B cell (primary cell): ENCODE data around the gene TRIM72. TPM values are rescaled to one million over a fixed set of nuclear protein-coding genes. Genes with fewer than 3 reads are reported as not detected.
"Not testable (repeated sequence)": the region's sequence is repeated elsewhere in the genome, so short reads cannot be mapped to it uniquely, and the experiment has no call there.

Experiments used
- ATAC-seq: fragments of 200-7000 bp; cut with Tn5 transposase; one replicate; pipeline ENCODE4 v1.10.0; 2021; ENCODE audit warnings: low read depth, mild to moderate bottlenecking, moderate number of reproducible peaks, moderate library complexity
- CTCF ChIA-PET: fragments of 350-600 bp; sonication (Branson Sonifier 250); formaldehyde crosslinking; loops from one replicate; lab custom pipeline; 2021; ENCODE audit warnings: antibody characterized with exemption, inconsistent platforms; lab: Charles Lee
- POLR2A ChIA-PET: fragments of 350-600 bp; sonication (Branson Sonifier 250); formaldehyde crosslinking; loops from one replicate; lab custom pipeline; 2021; ENCODE audit warnings: antibody characterized with exemption; lab: Charles Lee
- DNase-seq: peaks from one replicate; pipeline ENCODE4 v3.0.0; 2013
- H2AFZ ChIP-seq: 2 replicates; pipeline ENCODE4 v1.6.1; 2012; ENCODE audit warnings: mild to moderate bottlenecking, low read depth, low read length; ENCODE audit not compliant: insufficient read depth, poor library complexity, severe bottlenecking
- H3K27ac ChIP-seq, 2 donors: 1 replicate in 1 of 2; 2 replicates in 1 of 2; pipeline ENCODE4 v1.5.1; 2012 to 2013; ENCODE audit warnings: low read length in 2 of 2, mild to moderate bottlenecking in 2 of 2, moderate library complexity in 1 of 2
- H3K27me3 ChIP-seq, 4 experiments: fragments of 200-600 bp in 1 of 4; sonication (generic) in 1 of 4; replicated peaks in 1 of 4; 1 replicate in 2 of 4; 2 replicates in 2 of 4; pipeline versions ENCODE4 v1.6.1 to v1.7.0; 2013 to 2016; ENCODE audit warnings: low read length in 3 of 4, mild to moderate bottlenecking in 2 of 4, mixed read lengths in 1 of 4, moderate library complexity in 1 of 4; ENCODE audit not compliant: insufficient read depth in 4 of 4, control insufficient read depth in 3 of 4; ENCODE audit errors: control extremely low read depth in 1 of 4
- H3K36me3 ChIP-seq, 2 experiments: replicated peaks in 1 of 2; 1 replicate in 1 of 2; 2 replicates in 1 of 2; pipeline versions ENCODE4 v1.6.1 to v1.7.1; 2013; ENCODE audit warnings: low read length in 1 of 2; ENCODE audit not compliant: insufficient read depth in 2 of 2, control insufficient read depth in 1 of 2; ENCODE audit errors: control extremely low read depth in 1 of 2, extremely low read depth in 1 of 2
- H3K4me1 ChIP-seq, 2 donors: fragments of 200-600 bp in 1 of 2; sonication (generic) in 1 of 2; 1 replicate in 1 of 2; 2 replicates in 1 of 2; pipeline versions ENCODE4 v1.5.1 to v1.6.1; 2013 to 2017; ENCODE audit warnings: low read length in 2 of 2; ENCODE audit not compliant: control insufficient read depth in 2 of 2, insufficient read depth in 2 of 2
- H3K4me2 ChIP-seq: replicated peaks from 2 replicates; pipeline ENCODE3; 2012; ENCODE audit warnings: mild to moderate bottlenecking, low read depth, low read length; ENCODE audit not compliant: poor library complexity, severe bottlenecking
- H3K4me3 ChIP-seq, 5 experiments: fragments of 200-600 bp in 1 of 5; sonication (generic) in 1 of 5; 1 replicate in 3 of 5; 2 replicates in 2 of 5; pipeline versions ENCODE4 v1.5.1 to v1.7.0; 2011 to 2016; ENCODE audit warnings: low read length in 4 of 5, mild to moderate bottlenecking in 4 of 5, low read depth in 2 of 5, control low read depth in 1 of 5, moderate library complexity in 1 of 5; ENCODE audit not compliant: insufficient read depth in 1 of 5; ENCODE audit errors: control extremely low read depth in 1 of 5, extremely low read depth in 1 of 5
- H3K79me2 ChIP-seq: fragments of 200-600 bp; sonication (generic); one replicate; pipeline ENCODE4 v1.6.0; 2016; ENCODE audit warnings: low read length; ENCODE audit not compliant: control insufficient read depth, insufficient read depth
- H3K9ac ChIP-seq: fragments of 200-600 bp; sonication (generic); 2 replicates; pipeline ENCODE4 v1.6.1; 2017; ENCODE audit warnings: mild to moderate bottlenecking, low read length, moderate library complexity
- H3K9me3 ChIP-seq, 3 donors: one replicate each; pipeline versions ENCODE4 v1.6.1 to v1.7.1; 2013; ENCODE audit warnings: low read length in 2 of 3; ENCODE audit not compliant: control insufficient read depth in 2 of 3, insufficient read depth in 1 of 3; ENCODE audit errors: control extremely low read depth in 1 of 3
- H4K20me1 ChIP-seq: 2 replicates; pipeline ENCODE4 v1.6.0; 2012; ENCODE audit warnings: mild to moderate bottlenecking, low read length; ENCODE audit not compliant: insufficient read depth, control insufficient read depth, poor library complexity, severe bottlenecking
- H3K27ac Mint-ChIP-seq: one replicate; pipeline ENCODE4 v1.8.0; 2021; ENCODE audit warnings: mixed read lengths
- H3K27me3 Mint-ChIP-seq: one replicate; pipeline ENCODE4 v1.8.0; 2021; ENCODE audit warnings: mixed read lengths
- H3K4me1 Mint-ChIP-seq: one replicate; pipeline ENCODE4 v1.8.0; 2021; ENCODE audit warnings: mixed read lengths
- H3K4me3 Mint-ChIP-seq: one replicate; pipeline ENCODE4 v1.8.0; 2021; ENCODE audit warnings: mixed read lengths
- H3K9me3 Mint-ChIP-seq: one replicate; pipeline ENCODE4 v1.8.0; 2022; ENCODE audit warnings: mixed read lengths; ENCODE audit not compliant: insufficient read depth
- CTCF ChIP-seq: fragments of 200-600 bp; IDR thresholded peaks from one replicate; pipeline ENCODE4 v1.8.0; 2022; ENCODE audit warnings: antibody characterized with exemption, mild to moderate bottlenecking
- EZH2 ChIP-seq: IDR thresholded peaks from 2 replicates; pipeline ENCODE4 v1.6.1; 2012; ENCODE audit warnings: borderline replicate concordance, low read depth, mild to moderate bottlenecking, moderate library complexity, low read length; ENCODE audit not compliant: insufficient read depth, poor library complexity, severe bottlenecking
- WGBS: methylation state at CpG from one replicate; pipeline ENCODE4 v1.1.5; 2013; ENCODE audit warnings: missing lambda C conversion rate; ENCODE audit not compliant: insufficient coverage; 5-methylcytosine and 5-hydroxymethylcytosine counted together
- intact Hi-C: fragments of 100-400 bp; cut with micrococcal nuclease; formaldehyde crosslinking; loops from one replicate; pipeline ENCODE4 v1.10.0; 2022
- polyA plus RNA-seq: library from polyadenylated mRNA; depleted of rRNA; stranded (reverse); fragments of >200 nt; gene quantifications from 2 replicates; pipeline ENCODE4 v1.2.3, GENCODE V29; 2012
- total RNA-seq, 2 donors: library from RNA; stranded (reverse); fragments of 120-200 nt in 1 of 2; gene quantifications; 1 replicate in 1 of 2; 2 replicates in 1 of 2; pipeline versions ENCODE4 v1.2.3 to v1.2.4, GENCODE V29; 2013 to 2022

The TRIM72 gene
- total and polyA plus RNA-seq, 2 donors (not counting 1 experiment from before 2014, with no cell fraction given), result 0.03 to 0.05 TPM

- Histone ChIP-seq H4K20me1 (no peaks in the 10 kb centered on the region), H3K36me3 (peaks cover 0 to 24% of the 10 kb centered on the region in 2 experiments), H3K4me1 (peaks cover 18 to 25% of the 10 kb centered on the region in 2 donors), H3K4me3 (no peak overlapping the region), H3K9ac (no peak overlapping the region), H3K79me2 (no peaks in the 10 kb centered on the region), H3K9me3 (peaks cover 0 to 13% (median 0%) of the 10 kb centered on the region in 3 donors), H3K4me2 (no peak overlapping the region), H3K27me3 (peaks cover 0 to 6% (median 0%) of the 10 kb centered on the region in 4 experiments), H2AFZ (no peak overlapping the region), H3K27ac (no peak overlapping the region)
- Mint-ChIP-seq H3K9me3 (no peaks in the 10 kb centered on the region), H3K27me3 (no peaks in the 10 kb centered on the region), H3K27ac (no peak overlapping the region), H3K4me1 (peaks cover 23% of the 10 kb centered on the region), H3K4me3 (no peak overlapping the region)
- ChIA-PET POLR2A (no interaction called here), CTCF (interaction anchor here (1.0 to 1.2 kb wide), 2 partner anchors 52 to 114 kb away, joined by 3 read pairs; no protein-coding TSS in a partner anchor)
- intact Hi-C loops, result loop anchor here (10.0 kb wide), 1 partner anchor 606 kb away; the partner anchor contains the start of gene ZNF267
- TF ChIP-seq EZH2, result no peak
- no peak for TF ChIP-seq CTCF
- ATAC-seq, result no peak
- 83% methylated on average over 9 of the region's 10 CpGs for WGBS
- no peak for DNase-seq
Measured at GRCh38 chr16:31268891-31269290, 55.0 kb downstream of the TRIM72 start.

- H3K9me3 ChIP-seq, result peaks cover 0 to 13% (median 0%) of the 10 kb centered on the region in 3 donors
- Mint-ChIP-seq H3K9me3 (no peaks in the 10 kb centered on the region), H3K4me3 (no peak overlapping the region), H3K27me3 (no peaks in the 10 kb centered on the region), H3K4me1 (peaks cover 23% of the 10 kb centered on the region), H3K27ac (no peak overlapping the region)
- no CpG with 5 or more reads among the region's 2 CpGs for WGBS
- no peak overlapping the region for H2AFZ ChIP-seq
- H3K79me2 ChIP-seq, result no peaks in the 10 kb centered on the region
- no peak overlapping the region for H3K4me2 ChIP-seq
- H3K27me3 ChIP-seq, result peaks cover 0 to 6% (median 0%) of the 10 kb centered on the region in 4 experiments
- H3K36me3 ChIP-seq, result peaks cover 0 to 24% of the 10 kb centered on the region in 2 experiments
- POLR2A ChIA-PET, result no interaction called here
- ATAC-seq (no peak), DNase-seq (no peak)
- TF ChIP-seq EZH2 (no peak), CTCF (no peak)
- no peak overlapping the region for H3K9ac ChIP-seq
- H3K27ac ChIP-seq, result no peak overlapping the region
- H3K4me1 ChIP-seq, result peaks cover 14 to 18% of the 10 kb centered on the region in 2 donors
- H3K4me3 ChIP-seq, result no peak overlapping the region
- intact Hi-C loops, result loop anchor here (10.0 kb wide), 1 partner anchor 605 kb away; the partner anchor contains the start of gene ZNF267
- CTCF ChIA-PET, result interaction anchor here (1.2 kb wide), 1 partner anchor 51 kb away, joined by 3 read pairs; no protein-coding TSS in a partner anchor
- H4K20me1 ChIP-seq, result no peaks in the 10 kb centered on the region
Measured at GRCh38 chr16:31269541-31269940, 55.6 kb downstream of the TRIM72 start.

GRCh38 chr16:31269973-31270372 is 56.1 kb downstream of the TRIM72 start:
- intact Hi-C loops, result loop anchor here (10.0 kb wide), 1 partner anchor 605 kb away; the partner anchor contains the start of gene ZNF267
- peaks cover 12 to 14% of the 10 kb centered on the region in 2 donors for H3K4me1 ChIP-seq
- POLR2A ChIA-PET, result interaction anchor here (0.7 kb wide), 1 partner anchor 83 kb away, joined by 3 read pairs; no protein-coding TSS in a partner anchor
- not testable (repeated sequence) for H3K27me3 Mint-ChIP-seq, ATAC-seq, H3K4me2 ChIP-seq, H3K27me3 ChIP-seq, DNase-seq, H4K20me1 ChIP-seq, H3K4me3 Mint-ChIP-seq, H3K9ac ChIP-seq, H2AFZ ChIP-seq, H3K27ac ChIP-seq, H3K79me2 ChIP-seq, H3K27ac Mint-ChIP-seq, H3K9me3 Mint-ChIP-seq, H3K4me3 ChIP-seq
- no CpG with 5 or more reads among the region's 3 CpGs for WGBS
- peaks cover 0 to 13% (median 0%) of the 10 kb centered on the region in 3 donors for H3K9me3 ChIP-seq
- peaks cover 0 to 26% of the 10 kb centered on the region in 2 experiments for H3K36me3 ChIP-seq
- CTCF ChIA-PET, result interaction anchor here (1.2 kb wide), 1 partner anchor 51 kb away, joined by 3 read pairs; no protein-coding TSS in a partner anchor
- peaks cover 21% of the 10 kb centered on the region for H3K4me1 Mint-ChIP-seq
